Measurements from ENCODE around the gene PCYT1A.
"Not testable (repeated sequence)": the region's sequence is repeated elsewhere in the genome, so short reads cannot be mapped to it uniquely, and the experiment has no call there.

Gene PCYT1A

GRCh38 chr3:196208942-196209695 is 78.4 kb downstream of the PCYT1A start:
- H3K9me3 ChIP-seq (replicated peaks in 1 of 11): peaks cover 0 to 14% (median 6%) of the 10 kb centered on the region in 11 experiments; a peak in 11 of 22 replicates
- peak overlapping the region in 9 of 11 experiments; percentile 7 to 40 (median 21); a peak in 11 of 22 replicates for H3K4me2 ChIP-seq
- peaks cover 8 to 52% (median 22%) of the 10 kb centered on the region in 10 experiments for H3K4me1 ChIP-seq
- no peaks in the 10 kb centered on the region for H3K36me3 ChIP-seq
- H3K9ac ChIP-seq: no peak overlapping the region
- H3K27ac ChIP-seq: peak overlapping the region in 3 of 11 experiments; percentile 3 to 15 (median 7); a peak in 1 of 22 replicates
- H3K27me3 ChIP-seq: no peaks in the 10 kb centered on the region
- no peaks in the 10 kb centered on the region for H4K20me1 ChIP-seq
- no peak overlapping the region for H3K4me3 ChIP-seq
- no peak for TF ChIP-seq Cebpa-rat (IDR thresholded peaks at IDR 0.05)

- no peak for TF ChIP-seq Cebpa-rat (IDR thresholded peaks at IDR 0.05)
- Histone ChIP-seq H3K4me2 (peak overlapping the region in 8 of 11 experiments; percentile 19 to 69 (median 38); a peak in 14 of 22 replicates), H3K9ac (no peak overlapping the region), H4K20me1 (no peaks in the 10 kb centered on the region), H3K4me1 (peaks cover 19 to 63% (median 33%) of the 10 kb centered on the region in 10 experiments), H3K27me3 (no peaks in the 10 kb centered on the region), H3K36me3 (no peaks in the 10 kb centered on the region), H3K4me3 (peak overlapping the region in 3 of 10 experiments; percentile 19 to 41 (median 26); a peak in 2 of 20 replicates), H3K27ac (no peak overlapping the region), H3K9me3 (replicated peaks in 1 of 11) (peaks cover 0 to 14% (median 6%) of the 10 kb centered on the region in 11 experiments; a peak in 11 of 22 replicates)
These were observed 79.5 kb downstream of the PCYT1A start for GRCh38 chr3:196207833-196208607.

- Histone ChIP-seq H3K4me2 (peak overlapping the region in 4 of 11 experiments; percentile 16 to 50 (median 31); a peak in 2 of 22 replicates), H3K27me3 (no peaks in the 10 kb centered on the region), H4K20me1 (no peaks in the 10 kb centered on the region), H3K9ac (no peak overlapping the region), H3K4me3 (no peak overlapping the region), H3K4me1 (peaks cover 26 to 70% (median 40%) of the 10 kb centered on the region in 10 experiments), H3K36me3 (no peaks in the 10 kb centered on the region), H3K27ac (no peak overlapping the region), H3K9me3 (replicated peaks in 1 of 11) (peaks cover 0 to 14% (median 6%) of the 10 kb centered on the region in 11 experiments; a peak in 11 of 22 replicates)
- no peak for TF ChIP-seq Cebpa-rat (IDR thresholded peaks at IDR 0.05)
These were observed 80.2 kb downstream of the PCYT1A start for GRCh38 chr3:196207159-196207832.

DNA sequence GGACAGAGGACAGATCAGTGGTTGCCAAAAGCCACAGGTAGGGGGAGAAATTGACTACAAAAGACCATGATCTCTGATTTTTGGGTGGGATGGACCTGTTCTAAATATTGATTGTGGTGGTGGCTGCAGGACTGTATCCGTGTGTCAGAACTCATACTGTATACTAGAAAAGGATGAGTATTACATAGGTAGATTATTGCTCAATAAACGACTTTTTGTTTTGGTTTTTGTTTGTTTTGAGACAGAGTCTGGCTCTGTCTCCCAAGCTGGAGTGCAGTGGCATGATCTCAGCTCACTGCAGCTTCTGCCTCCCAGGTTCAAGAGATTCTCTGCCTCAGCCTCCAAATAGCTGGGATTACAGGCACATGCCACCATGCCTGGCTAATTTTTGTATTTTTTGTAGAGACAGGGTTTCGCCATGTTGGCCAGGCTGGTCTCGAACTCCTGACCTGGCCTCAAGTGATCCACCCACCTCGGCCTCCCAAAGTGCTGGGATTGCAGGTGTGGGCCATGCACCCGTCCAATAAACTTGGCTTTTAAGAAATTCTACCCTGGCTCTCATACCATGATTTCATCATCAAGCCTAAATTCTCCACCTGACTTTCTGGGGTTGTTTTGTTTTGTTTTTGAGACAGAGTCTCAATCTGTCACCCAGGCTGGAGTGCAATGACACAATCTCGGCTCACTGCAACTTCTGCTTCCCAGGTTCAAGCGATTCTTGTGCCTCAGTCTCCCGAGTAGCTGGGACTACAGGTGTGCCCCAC is 81.9 kb downstream of the PCYT1A start:
- H4K20me1 ChIP-seq, H3K27ac ChIP-seq, H3K36me3 ChIP-seq, H3K9ac ChIP-seq, H3K27me3 ChIP-seq, H3K4me3 ChIP-seq: not testable (repeated sequence)
- peak in 5 of 11 experiments; percentile 12 to 57 (median 36); a peak in 7 of 22 replicates for TF ChIP-seq Cebpa-rat (IDR thresholded peaks at IDR 0.05)
- Histone ChIP-seq H3K9me3 (replicated peaks in 1 of 11) (peaks cover 0 to 14% (median 6%) of the 10 kb centered on the region in 11 experiments; a peak in 11 of 22 replicates), H3K4me1 (peaks cover 32 to 66% (median 45%) of the 10 kb centered on the region in 10 experiments), H3K4me2 (0 out of 22 replicates have a peak overlapping the region, but pooled peaks of 1 of the 11 experiments have one; percentile 84)

GRCh38 chr3:196203846-196204245 is 83.7 kb downstream of the PCYT1A start:
- no peaks in the 10 kb centered on the region for H3K36me3 ChIP-seq
- peak overlapping the region; percentile 78 to 92 (median 84) for H3K4me2 ChIP-seq
- H3K4me1 ChIP-seq: peaks cover 28 to 51% (median 36%) of the 10 kb centered on the region in 10 experiments
- peak overlapping the region in 5 of 10 experiments; percentile 5 to 52 (median 24); a peak in 7 of 20 replicates for H3K4me3 ChIP-seq
- no peaks in the 10 kb centered on the region for H3K27me3 ChIP-seq
- TF ChIP-seq Cebpa-rat (IDR thresholded peaks at IDR 0.05): no peak
- peak overlapping the region in 9 of 11 experiments; percentile 25 to 74 (median 58); a peak in 18 of 22 replicates for H3K27ac ChIP-seq
- peaks cover 0 to 14% (median 6%) of the 10 kb centered on the region in 11 experiments; a peak in 11 of 22 replicates for H3K9me3 ChIP-seq (replicated peaks in 1 of 11)
- H3K9ac ChIP-seq: peak overlapping the region in 8 of 11 experiments; percentile 0 to 60 (median 36); a peak in 8 of 22 replicates
- no peaks in the 10 kb centered on the region for H4K20me1 ChIP-seq

DNA sequence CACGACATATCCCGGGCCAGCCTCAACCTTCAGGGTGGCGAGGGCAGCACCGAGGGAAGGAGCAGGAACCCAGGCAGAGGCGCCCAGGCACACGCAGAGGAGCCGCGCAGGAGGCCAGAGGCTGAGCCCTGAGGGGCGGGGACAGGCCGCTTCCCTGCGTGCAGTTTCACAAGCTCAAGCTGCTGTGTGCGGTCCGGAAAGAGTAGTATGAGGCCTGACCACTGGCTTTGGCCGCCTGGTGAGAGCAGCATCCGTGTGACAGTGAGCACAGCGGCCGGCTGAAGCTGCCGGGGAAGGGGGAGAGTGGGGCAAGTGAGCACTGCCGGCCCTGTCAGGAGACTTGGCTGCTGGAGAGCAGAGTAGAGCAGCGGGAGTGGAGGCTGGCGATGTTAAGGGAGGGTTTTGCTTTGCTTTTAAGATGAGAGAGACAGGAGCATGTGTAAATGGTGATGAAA is 85.0 kb downstream of the PCYT1A start:
- Histone ChIP-seq H3K27ac (peak overlapping the region; percentile 19 to 67 (median 53); a peak in 17 of 22 replicates), H3K36me3 (no peaks in the 10 kb centered on the region), H3K9ac (peak overlapping the region in 10 of 11 experiments; percentile 25 to 64 (median 45); a peak in 17 of 22 replicates), H3K4me1 (peaks cover 33 to 62% (median 42%) of the 10 kb centered on the region in 10 experiments), H3K27me3 (no peaks in the 10 kb centered on the region), H3K4me2 (peak overlapping the region; percentile 78 to 92 (median 84)), H3K4me3 (peak overlapping the region in 1 of 10 experiments; percentile 28; a peak in 1 of 20 replicates), H3K9me3 (replicated peaks in 1 of 11) (peaks cover 0 to 14% (median 6%) of the 10 kb centered on the region in 11 experiments; a peak in 11 of 22 replicates), H4K20me1 (no peaks in the 10 kb centered on the region)
- TF ChIP-seq Cebpa-rat (IDR thresholded peaks at IDR 0.05): no peak

GRCh38 chr3:196198771-196199753 is 88.5 kb downstream of the PCYT1A start:
- Histone ChIP-seq H3K4me1 (peaks cover 40 to 71% (median 56%) of the 10 kb centered on the region in 10 experiments), H3K27me3 (no peaks in the 10 kb centered on the region), H3K4me3 (no peak overlapping the region), H3K36me3 (no peaks in the 10 kb centered on the region), H3K9ac (no peak overlapping the region), H3K4me2 (peak overlapping the region in 5 of 11 experiments; percentile 0 to 30 (median 5); a peak in 3 of 22 replicates), H3K27ac (peak overlapping the region in 1 of 11 experiments; percentile 1; a peak in 1 of 22 replicates), H4K20me1 (no peaks in the 10 kb centered on the region), H3K9me3 (replicated peaks in 1 of 11) (no peaks in the 10 kb centered on the region)
- no peak for TF ChIP-seq Cebpa-rat (IDR thresholded peaks at IDR 0.05)
